Right atrium auricular region (tissue), 2 donors: ENCODE results near the gene ULK1. TPM values are rescaled to one million over a fixed set of nuclear protein-coding genes. Genes with fewer than 3 reads are reported as not detected.
"Not testable (repeated sequence)": the region's sequence is repeated elsewhere in the genome, so short reads cannot be mapped to it uniquely, and the experiment has no call there.

ENCODE experiments used
- DNase-seq: peaks from one replicate; pipeline ENCODE4 v3.0.0-alpha.2; 2019; ENCODE audit warnings: low spot score
- H3K27ac ChIP-seq, 2 donors: fragments of 200-600 bp; sonication (generic); 1 replicate in 1 of 2; 2 replicates in 1 of 2; pipeline ENCODE4 v1.5.1; 2016 to 2019
- H3K27me3 ChIP-seq, 2 donors: fragments of 200-600 bp; sonication (generic); one replicate each; pipeline versions ENCODE4 v1.5.1 to v1.6.0; 2017 to 2019
- H3K36me3 ChIP-seq: fragments of 200-600 bp; sonication (generic); one replicate; pipeline ENCODE4 v1.5.1; 2016
- H3K4me1 ChIP-seq, 2 donors: fragments of 200-600 bp; sonication (generic); one replicate each; pipeline versions ENCODE4 v1.5.1 to v1.6.0; 2017 to 2019
- H3K4me3 ChIP-seq, 2 donors: fragments of 200-600 bp; sonication (generic); 1 replicate in 1 of 2; 2 replicates in 1 of 2; pipeline ENCODE4 v1.5.1; 2017 to 2019; ENCODE audit warnings: mild to moderate bottlenecking in 1 of 2, moderate library complexity in 1 of 2
- H3K9me3 ChIP-seq, 2 donors: fragments of 200-600 bp; sonication (generic); one replicate each; pipeline ENCODE4 v1.5.1; 2019
- total RNA-seq, 2 donors: library from RNA; depleted of rRNA; stranded (reverse); fragments of >200 nt; gene quantifications; one replicate each; pipeline ENCODE4 v1.1.0, GENCODE V29; 2016
- TF ChIP-seq, protein P1 (sequence below), 2 donors: fragments of 200-600 bp; sonication (generic); IDR thresholded peaks; one replicate each; pipeline ENCODE4 v1.5.1; 2019; ENCODE audit warnings: antibody characterized with exemption in 2 of 2

ULK1 gene
- total RNA-seq, 2 donors from 2014 or later = 16.2 to 23.4 TPM

DNA sequence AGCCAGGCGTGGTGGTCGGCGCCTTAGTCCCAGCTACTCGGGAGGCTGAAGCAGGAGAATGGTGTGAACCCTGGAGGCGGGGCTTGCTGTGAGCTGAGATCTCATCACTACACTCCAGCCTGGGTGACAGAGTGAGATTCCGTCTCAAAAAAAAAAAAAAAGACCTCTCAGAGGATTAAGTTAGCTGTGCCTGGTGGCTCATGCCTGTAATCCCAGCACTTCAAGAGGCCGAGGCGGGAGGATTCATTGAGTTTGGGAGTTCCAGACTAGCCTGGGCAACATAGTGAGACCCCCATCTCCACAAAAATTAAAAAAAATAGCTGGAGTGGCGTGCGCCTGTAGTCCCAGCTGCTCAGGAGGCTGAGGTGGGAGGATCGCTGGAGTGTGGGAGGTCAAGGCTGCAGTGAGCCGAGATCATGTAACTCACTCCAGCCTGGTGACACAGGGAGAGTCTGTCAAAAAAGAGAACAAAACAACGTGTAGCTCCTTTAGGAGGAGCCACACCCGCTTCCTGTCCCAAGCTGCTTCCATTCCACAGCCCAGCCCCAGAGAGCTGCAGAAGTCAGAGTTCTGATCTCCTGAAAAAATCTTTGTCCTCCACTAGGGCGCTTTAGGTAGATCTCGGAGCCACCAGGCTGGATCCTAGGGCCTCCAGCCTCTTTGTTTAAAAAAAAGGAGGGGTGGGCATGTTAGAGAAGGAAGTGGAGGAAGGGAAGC lies 11.5 kb upstream of the ULK1 start:
- Histone ChIP-seq H3K9me3 (peaks cover 0 to 7% of the 10 kb centered on the region in 2 donors), H3K4me3 (no peak overlapping the region), H3K27ac (no peak overlapping the region), H3K4me1 (no peaks in the 10 kb centered on the region), H3K27me3 (no peaks in the 10 kb centered on the region), H3K36me3 (no peaks in the 10 kb centered on the region)
- TF ChIP-seq, protein P1, sequence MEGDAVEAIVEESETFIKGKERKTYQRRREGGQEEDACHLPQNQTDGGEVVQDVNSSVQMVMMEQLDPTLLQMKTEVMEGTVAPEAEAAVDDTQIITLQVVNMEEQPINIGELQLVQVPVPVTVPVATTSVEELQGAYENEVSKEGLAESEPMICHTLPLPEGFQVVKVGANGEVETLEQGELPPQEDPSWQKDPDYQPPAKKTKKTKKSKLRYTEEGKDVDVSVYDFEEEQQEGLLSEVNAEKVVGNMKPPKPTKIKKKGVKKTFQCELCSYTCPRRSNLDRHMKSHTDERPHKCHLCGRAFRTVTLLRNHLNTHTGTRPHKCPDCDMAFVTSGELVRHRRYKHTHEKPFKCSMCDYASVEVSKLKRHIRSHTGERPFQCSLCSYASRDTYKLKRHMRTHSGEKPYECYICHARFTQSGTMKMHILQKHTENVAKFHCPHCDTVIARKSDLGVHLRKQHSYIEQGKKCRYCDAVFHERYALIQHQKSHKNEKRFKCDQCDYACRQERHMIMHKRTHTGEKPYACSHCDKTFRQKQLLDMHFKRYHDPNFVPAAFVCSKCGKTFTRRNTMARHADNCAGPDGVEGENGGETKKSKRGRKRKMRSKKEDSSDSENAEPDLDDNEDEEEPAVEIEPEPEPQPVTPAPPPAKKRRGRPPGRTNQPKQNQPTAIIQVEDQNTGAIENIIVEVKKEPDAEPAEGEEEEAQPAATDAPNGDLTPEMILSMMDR (IDR thresholded peaks at IDR 0.05) = no peak
- DNase-seq = no peak

DNA sequence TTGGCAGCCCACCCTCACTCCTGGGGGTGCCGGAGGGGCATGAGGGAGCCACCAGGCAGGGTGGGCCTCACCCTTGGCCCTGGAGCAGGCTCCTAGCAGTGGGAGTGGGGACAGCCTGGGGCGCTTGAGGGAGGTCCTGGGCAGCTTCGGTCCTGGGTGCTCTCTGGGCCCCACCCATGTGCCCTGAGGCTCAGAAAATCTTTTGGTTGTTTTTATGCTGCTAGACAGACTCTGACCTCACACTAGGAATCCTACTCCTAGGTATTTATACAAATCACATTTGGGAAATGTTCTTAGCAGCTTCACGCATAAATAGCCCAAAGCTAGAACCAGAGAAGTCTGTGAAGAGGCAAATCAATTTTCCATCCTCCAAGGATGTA lies 10.9 kb upstream of the ULK1 start:
- peaks cover 0 to 7% of the 10 kb centered on the region in 2 donors for H3K9me3 ChIP-seq
- DNase-seq = no peak
- TF ChIP-seq, protein P1 (IDR thresholded peaks at IDR 0.05) = no peak

DNA sequence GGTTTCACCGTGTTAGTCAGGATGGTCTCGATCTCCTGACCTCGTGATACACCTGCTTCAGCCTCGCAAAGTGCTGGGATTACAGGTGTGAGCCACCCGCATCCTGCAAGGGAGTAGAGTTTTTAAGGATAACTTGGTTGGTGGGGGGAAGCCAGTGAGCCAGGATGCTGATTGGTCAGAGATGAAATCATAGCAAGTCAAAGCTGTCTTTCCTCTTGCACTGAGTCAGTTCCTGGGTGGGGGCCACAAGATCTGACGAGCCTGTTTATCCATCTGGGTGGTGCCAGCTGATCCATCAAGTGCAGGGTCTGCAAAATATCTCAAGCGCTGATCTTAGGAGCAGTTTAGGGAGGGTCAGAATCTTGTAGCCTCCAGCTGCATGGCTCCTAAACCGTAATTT lies 9.3 kb upstream of the ULK1 start:
- not testable (repeated sequence) for DNase-seq, H3K9me3 ChIP-seq, H3K36me3 ChIP-seq, H3K4me1 ChIP-seq, H3K4me3 ChIP-seq, H3K27me3 ChIP-seq, H3K27ac ChIP-seq

More for the DNA sequence above, 10.9 kb upstream of the ULK1 start:
- no peak overlapping the region for H3K27ac ChIP-seq
- H3K36me3 ChIP-seq = no peaks in the 10 kb centered on the region
- H3K27me3 ChIP-seq = no peaks in the 10 kb centered on the region
- no peaks in the 10 kb centered on the region for H3K4me1 ChIP-seq
- H3K4me3 ChIP-seq = no peak overlapping the region

DNA sequence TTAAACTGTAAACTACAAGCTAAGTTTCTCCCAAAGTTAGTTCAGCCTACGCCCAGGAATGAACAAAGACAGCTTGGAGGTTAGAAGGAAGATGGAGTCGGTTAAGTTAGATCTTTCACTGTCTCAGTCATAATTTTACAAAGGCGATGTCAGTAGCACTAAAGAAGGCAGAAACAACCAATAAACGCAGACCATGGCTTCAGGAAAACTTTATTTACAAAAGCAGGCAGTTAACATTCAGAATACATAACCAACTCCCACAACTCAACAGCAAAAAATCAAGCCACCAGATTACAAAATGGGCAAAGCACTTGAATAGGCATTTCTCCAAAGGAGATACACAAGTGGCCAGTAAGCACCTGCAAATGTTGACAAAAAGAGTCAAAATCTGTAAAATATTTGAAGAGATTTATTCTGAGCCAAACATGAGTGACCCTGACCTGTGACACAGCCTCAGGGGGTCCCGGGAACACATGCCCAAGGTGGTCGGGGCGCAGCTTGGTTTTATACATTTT lies 8.8 kb upstream of the ULK1 start:
- DNase-seq = no peak
- no peak overlapping the region for H3K4me3 ChIP-seq
- H3K27ac ChIP-seq = no peak overlapping the region
- H3K9me3 ChIP-seq = peaks cover 0 to 7% of the 10 kb centered on the region in 2 donors
- no peaks in the 10 kb centered on the region for H3K36me3 ChIP-seq
- H3K27me3 ChIP-seq = no peaks in the 10 kb centered on the region
- no peaks in the 10 kb centered on the region for H3K4me1 ChIP-seq
- TF ChIP-seq, protein P1 (IDR thresholded peaks at IDR 0.05) = no peak

DNA sequence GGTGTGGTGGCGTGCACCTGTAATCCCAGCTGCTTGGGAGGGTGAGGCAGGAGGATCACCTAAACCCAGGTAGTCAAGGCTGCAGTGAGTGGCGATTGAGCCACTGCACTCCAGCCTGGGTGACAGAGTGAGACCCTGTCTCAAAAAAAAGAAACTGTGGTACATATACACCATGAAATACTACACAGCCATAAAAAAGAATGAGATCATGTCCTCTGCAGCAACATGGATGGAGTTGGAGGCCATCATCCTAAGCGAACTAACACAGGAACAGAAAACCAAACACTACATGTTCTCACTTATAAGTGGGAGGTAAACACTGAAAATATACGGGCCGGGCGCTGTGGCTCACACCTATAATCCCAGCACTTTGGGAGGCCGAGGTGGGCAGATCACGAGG lies 2.7 kb upstream of the ULK1 start:
- H3K9me3 ChIP-seq, H3K27me3 ChIP-seq, H3K4me3 ChIP-seq, DNase-seq, H3K27ac ChIP-seq, H3K36me3 ChIP-seq: not testable (repeated sequence)
- peaks cover 0 to 14% of the 10 kb centered on the region in 2 donors for H3K4me1 ChIP-seq

DNA sequence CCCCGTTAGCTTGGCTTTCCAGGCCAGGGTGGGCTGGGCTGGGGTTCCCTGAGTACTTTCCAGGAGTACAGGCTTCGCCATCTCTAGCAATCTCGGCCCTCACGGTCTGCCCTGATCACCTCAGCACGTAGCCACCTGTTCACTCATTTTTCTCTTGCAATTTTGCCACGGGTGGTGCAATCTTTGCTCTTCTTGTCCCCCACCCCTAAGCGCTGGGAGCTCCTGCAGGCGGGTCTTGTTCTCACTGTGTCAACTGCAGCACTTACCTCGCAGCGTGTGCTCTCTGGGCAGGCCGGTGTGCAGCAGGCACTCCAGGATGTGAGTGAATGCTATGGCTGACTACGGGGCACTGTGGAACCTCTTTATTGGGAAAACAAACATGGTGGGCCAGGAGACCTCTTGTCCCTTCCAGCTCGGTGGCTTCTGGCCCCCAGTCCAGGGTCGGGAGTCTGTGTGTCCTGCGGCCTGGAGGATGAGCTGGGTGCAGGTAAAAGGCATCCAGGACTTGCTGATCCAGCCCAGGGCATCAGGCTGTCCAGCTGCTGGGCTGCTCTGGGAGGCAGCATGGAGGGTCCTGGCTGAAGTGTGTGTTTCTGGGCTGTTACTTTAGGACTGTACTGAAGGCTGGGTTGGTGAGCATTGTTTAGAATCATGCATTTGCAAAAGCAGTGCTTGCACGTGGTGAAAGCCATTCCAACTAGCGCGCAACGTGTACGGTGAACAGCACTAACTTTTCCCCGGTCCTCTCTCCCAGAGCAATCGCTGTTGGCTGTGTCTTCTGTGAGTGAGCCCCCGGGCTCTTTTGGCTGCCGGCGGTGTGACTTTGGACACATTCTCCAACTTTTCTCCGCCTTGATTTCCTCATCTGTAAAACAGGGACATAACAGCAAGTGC lies 1.5 kb upstream of the ULK1 start:
- TF ChIP-seq, protein P1 (IDR thresholded peaks at IDR 0.05) = no peak
- DNase-seq = no peak
- Histone ChIP-seq H3K4me3 (no peak overlapping the region), H3K9me3 (no peaks in the 10 kb centered on the region), H3K36me3 (no peaks in the 10 kb centered on the region), H3K27me3 (no peaks in the 10 kb centered on the region), H3K4me1 (peaks cover 0 to 26% of the 10 kb centered on the region in 2 donors), H3K27ac (no peak overlapping the region)
